Measurements from ENCODE around the gene XIRP2. TPM values are rescaled to one million over a fixed set of nuclear protein-coding genes. Genes with fewer than 3 reads are reported as not detected.

The XIRP2 gene
- total and polyA plus RNA-seq, 4 donors: under 0.01 to 0.14 (median 0.01) TPM; not detected in 1

GRCh38 chr2:166984188-166984587 lies 95.9 kb downstream of the XIRP2 start (continued):
- no peak for TF ChIP-seq CTCF (IDR thresholded peaks at IDR 0.05; ENCODE audit: low read depth, low read length, missing input control)

- Histone ChIP-seq H3K27ac (ENCODE audit: low read depth in 1 of 2, low read length in 2 of 2) (no peak overlapping the region), H3K27me3 (ENCODE audit: control insufficient read depth in 4 of 4, insufficient read depth in 4 of 4, low read length in 3 of 4) (no peaks in the 10 kb centered on the region), H3K36me3 (ENCODE audit: control insufficient read depth in 4 of 4, insufficient read depth in 3 of 4, low read depth in 1 of 4, low read length in 3 of 4) (no peaks in the 10 kb centered on the region), H3K4me1 (ENCODE audit: control insufficient read depth in 4 of 4, insufficient read depth in 4 of 4, low read length in 3 of 4) (no peaks in the 10 kb centered on the region), H3K4me3 (ENCODE audit: low read depth in 1 of 3, low read length in 3 of 3) (no peak overlapping the region), H3K9me3 (ENCODE audit: control insufficient read depth in 4 of 4, low read length in 3 of 4) (no peaks in the 10 kb centered on the region), H3K9ac (ENCODE audit: low read depth in 1 of 2, low read length in 2 of 2) (no peak overlapping the region)
- TF ChIP-seq HNF4A (conservative IDR thresholded peaks at IDR 0.05): no peak
- TF ChIP-seq FOXA2 (IDR thresholded peaks at IDR 0.05): no peak
- no peak for TF ChIP-seq RXRA (IDR thresholded peaks at IDR 0.05)
- no peak for TF ChIP-seq YY1 (IDR thresholded peaks at IDR 0.05)
- no peak for TF ChIP-seq CTCF (IDR thresholded peaks at IDR 0.05; ENCODE audit: low read depth, low read length, missing input control)
- TF ChIP-seq JUND (IDR thresholded peaks at IDR 0.05): no peak
- TF ChIP-seq HNF4G (IDR thresholded peaks at IDR 0.05): no peak
- no peak for TF ChIP-seq NR2F2 (IDR thresholded peaks at IDR 0.05)
- no peak for TF ChIP-seq EGR1 (IDR thresholded peaks at IDR 0.05; ENCODE audit: low read depth in 2 of 2)
- no peak for TF ChIP-seq ZBTB33 (IDR thresholded peaks at IDR 0.05)
- TF ChIP-seq GABPA (IDR thresholded peaks at IDR 0.05 in 1 of 2, conservative IDR thresholded peaks at IDR 0.05 in 1 of 2): no peak
- no peak for TF ChIP-seq MAX (IDR thresholded peaks at IDR 0.05)
- no peak for TF ChIP-seq SP1 (IDR thresholded peaks at IDR 0.05)
- TF ChIP-seq FOXA1 (IDR thresholded peaks at IDR 0.05): no peak
- TF ChIP-seq TAF1 (conservative IDR thresholded peaks at IDR 0.05): no peak
- no peak for TF ChIP-seq REST (IDR thresholded peaks at IDR 0.05)
- no peak for TF ChIP-seq RAD21 (IDR thresholded peaks at IDR 0.05)
- no peak for TF ChIP-seq ATF3 (IDR thresholded peaks at IDR 0.05)
- DNase-seq (ENCODE audit: low spot score): no peak
Observed at GRCh38 chr2:166984797-166985196, 96.5 kb downstream of the XIRP2 start.

Data from liver (tissue), 9 donors.